ENCODE data around the gene GCH1. TPM values are rescaled to one million over a fixed set of nuclear protein-coding genes. Genes with fewer than 3 reads are reported as not detected.
"Not testable (repeated sequence)": the region's sequence is repeated elsewhere in the genome, so short reads cannot be mapped to it uniquely, and the experiment has no call there.

GCH1 gene
- total RNA-seq, 1 donor from 2014 or later: 11.2 TPM

DNA sequence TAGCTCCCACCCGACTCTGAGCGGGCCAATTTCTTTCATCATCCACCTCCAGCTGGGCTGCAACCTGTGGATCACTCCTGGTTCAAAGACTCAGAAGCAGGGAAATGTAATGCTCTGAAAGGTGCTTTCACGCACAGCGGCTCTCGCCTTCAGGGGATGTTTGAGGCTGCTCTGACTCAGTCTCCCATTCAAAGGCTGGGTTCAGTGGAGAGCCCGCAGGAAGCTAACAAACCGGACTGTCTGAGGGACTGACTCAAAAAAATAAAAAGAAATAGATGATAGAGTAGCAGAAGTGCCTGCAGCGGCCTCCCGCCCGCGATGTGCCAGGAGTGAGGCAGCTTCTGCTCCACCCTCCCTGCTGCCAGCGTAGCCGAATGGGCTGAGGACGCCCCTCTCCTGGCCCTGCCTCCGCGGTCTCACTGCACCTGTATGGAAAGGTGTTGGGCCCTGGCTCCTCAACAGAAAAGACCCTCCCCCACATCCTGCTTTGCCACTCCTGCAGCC, 98.0 kb downstream of the GCH1 start:
- no peak overlapping the region for H3K27ac Mint-ChIP-seq (ENCODE audit: unreplicated experiment)

DNA sequence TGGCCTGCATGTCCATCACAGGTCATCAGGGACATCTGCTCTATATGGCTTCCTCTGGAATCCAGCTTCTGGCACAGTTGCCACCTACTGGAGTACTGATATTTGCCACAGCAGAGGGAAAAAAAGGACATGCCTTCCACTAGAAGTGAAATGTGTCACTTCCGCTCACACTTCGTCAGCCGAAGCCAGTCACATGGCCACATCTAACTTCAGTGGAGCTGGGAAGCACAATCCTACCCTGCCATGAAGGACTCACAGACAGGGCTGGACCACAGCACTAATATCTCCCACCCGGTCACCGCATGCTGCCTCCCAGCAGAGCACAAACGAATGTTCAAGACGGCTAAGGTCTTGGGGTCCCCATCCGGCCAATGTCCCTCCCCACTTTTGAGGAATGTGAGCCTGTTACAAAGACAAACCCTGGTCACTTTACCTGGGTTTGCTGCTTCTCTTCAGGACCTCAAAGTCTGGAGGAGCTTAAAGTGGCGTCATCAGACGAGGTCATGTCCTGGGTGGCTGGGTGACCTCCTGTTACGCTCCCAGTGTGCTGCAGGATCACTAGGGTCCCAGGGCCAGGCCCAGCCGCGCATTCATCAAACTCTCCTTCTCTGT, 98.6 kb downstream of the GCH1 start:
- no peak for DNase-seq (ENCODE audit: low spot score)
- H3K9me3 Mint-ChIP-seq (ENCODE audit: unreplicated experiment): no peaks in the 10 kb centered on the region
- TF ChIP-seq, protein P1, sequence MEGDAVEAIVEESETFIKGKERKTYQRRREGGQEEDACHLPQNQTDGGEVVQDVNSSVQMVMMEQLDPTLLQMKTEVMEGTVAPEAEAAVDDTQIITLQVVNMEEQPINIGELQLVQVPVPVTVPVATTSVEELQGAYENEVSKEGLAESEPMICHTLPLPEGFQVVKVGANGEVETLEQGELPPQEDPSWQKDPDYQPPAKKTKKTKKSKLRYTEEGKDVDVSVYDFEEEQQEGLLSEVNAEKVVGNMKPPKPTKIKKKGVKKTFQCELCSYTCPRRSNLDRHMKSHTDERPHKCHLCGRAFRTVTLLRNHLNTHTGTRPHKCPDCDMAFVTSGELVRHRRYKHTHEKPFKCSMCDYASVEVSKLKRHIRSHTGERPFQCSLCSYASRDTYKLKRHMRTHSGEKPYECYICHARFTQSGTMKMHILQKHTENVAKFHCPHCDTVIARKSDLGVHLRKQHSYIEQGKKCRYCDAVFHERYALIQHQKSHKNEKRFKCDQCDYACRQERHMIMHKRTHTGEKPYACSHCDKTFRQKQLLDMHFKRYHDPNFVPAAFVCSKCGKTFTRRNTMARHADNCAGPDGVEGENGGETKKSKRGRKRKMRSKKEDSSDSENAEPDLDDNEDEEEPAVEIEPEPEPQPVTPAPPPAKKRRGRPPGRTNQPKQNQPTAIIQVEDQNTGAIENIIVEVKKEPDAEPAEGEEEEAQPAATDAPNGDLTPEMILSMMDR (IDR thresholded peaks at IDR 0.05; ENCODE audit: unreplicated experiment): no peak
- no peak overlapping the region for H3K27ac Mint-ChIP-seq (ENCODE audit: unreplicated experiment)
- no peaks in the 10 kb centered on the region for H3K36me3 Mint-ChIP-seq (ENCODE audit: low read depth, unreplicated experiment)
- H3K4me1 Mint-ChIP-seq (ENCODE audit: unreplicated experiment): peaks cover 3% of the 10 kb centered on the region
- peaks cover 1% of the 10 kb centered on the region for H3K27me3 Mint-ChIP-seq (ENCODE audit: unreplicated experiment)
- no peak overlapping the region for H3K4me3 Mint-ChIP-seq (ENCODE audit: unreplicated experiment)

More for the DNA sequence above, 98.0 kb downstream of the GCH1 start:
- TF ChIP-seq, protein P1 (IDR thresholded peaks at IDR 0.05; ENCODE audit: unreplicated experiment): no peak
- no peaks in the 10 kb centered on the region for H3K36me3 Mint-ChIP-seq (ENCODE audit: low read depth, unreplicated experiment)
- no peak for DNase-seq (ENCODE audit: low spot score)
- H3K27me3 Mint-ChIP-seq (ENCODE audit: unreplicated experiment): peaks cover 1% of the 10 kb centered on the region
- H3K4me3 Mint-ChIP-seq (ENCODE audit: unreplicated experiment): no peak overlapping the region
- no peaks in the 10 kb centered on the region for H3K9me3 Mint-ChIP-seq (ENCODE audit: unreplicated experiment)
- peaks cover 3% of the 10 kb centered on the region for H3K4me1 Mint-ChIP-seq (ENCODE audit: unreplicated experiment)

DNA sequence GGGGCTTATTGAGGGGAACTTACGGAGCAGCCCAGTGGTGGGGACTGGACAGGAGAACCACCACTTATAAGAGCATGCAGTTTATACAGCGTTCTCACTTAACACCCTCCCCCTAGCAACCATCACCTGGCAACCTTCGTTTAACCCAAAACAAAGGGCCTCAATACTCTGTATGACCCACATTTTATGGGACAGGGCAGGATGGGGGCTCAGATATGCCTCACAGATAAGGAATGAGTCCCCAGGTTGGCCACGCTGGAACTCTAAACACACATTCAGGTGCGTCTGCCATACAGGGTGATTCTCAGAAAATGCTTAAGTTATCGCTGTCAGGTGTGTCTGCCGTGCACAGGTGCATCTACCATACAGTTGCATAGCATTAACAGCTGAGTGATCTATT, 99.2 kb downstream of the GCH1 start:
- Mint-ChIP-seq H3K4me3 (ENCODE audit: unreplicated experiment) (no peak overlapping the region), H3K36me3 (ENCODE audit: low read depth, unreplicated experiment) (no peaks in the 10 kb centered on the region), H3K27me3 (ENCODE audit: unreplicated experiment) (peaks cover 1% of the 10 kb centered on the region), H3K4me1 (ENCODE audit: unreplicated experiment) (peaks cover 3% of the 10 kb centered on the region), H3K9me3 (ENCODE audit: unreplicated experiment) (no peaks in the 10 kb centered on the region), H3K27ac (ENCODE audit: unreplicated experiment) (no peak overlapping the region)
- TF ChIP-seq, protein P1 (IDR thresholded peaks at IDR 0.05; ENCODE audit: unreplicated experiment): no peak
- DNase-seq (ENCODE audit: low spot score): no peak

DNA sequence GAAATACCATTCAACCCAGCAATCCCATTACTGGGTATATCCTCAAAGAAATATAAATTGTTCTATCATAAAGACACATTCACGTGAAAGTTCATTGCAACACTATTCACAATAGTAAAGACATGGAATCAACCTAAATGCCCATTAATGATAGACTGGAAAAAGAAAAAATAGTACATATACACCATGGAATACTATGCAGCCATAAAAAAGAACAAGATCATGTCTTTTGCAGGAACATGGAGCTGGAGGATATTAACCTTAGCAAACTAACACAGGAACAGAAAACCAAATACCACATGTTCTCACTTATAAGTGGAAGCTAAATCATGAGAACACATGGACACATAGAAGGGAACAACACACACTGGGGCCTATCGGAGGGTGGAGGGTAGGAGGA, 101.1 kb downstream of the GCH1 start:
- not testable (repeated sequence) for H3K27ac Mint-ChIP-seq (ENCODE audit: unreplicated experiment); H3K36me3 Mint-ChIP-seq (ENCODE audit: low read depth, unreplicated experiment); H3K4me3 Mint-ChIP-seq (ENCODE audit: unreplicated experiment); DNase-seq (ENCODE audit: low spot score); H3K27me3 Mint-ChIP-seq (ENCODE audit: unreplicated experiment); H3K4me1 Mint-ChIP-seq (ENCODE audit: unreplicated experiment); H3K9me3 Mint-ChIP-seq (ENCODE audit: unreplicated experiment)

DNA sequence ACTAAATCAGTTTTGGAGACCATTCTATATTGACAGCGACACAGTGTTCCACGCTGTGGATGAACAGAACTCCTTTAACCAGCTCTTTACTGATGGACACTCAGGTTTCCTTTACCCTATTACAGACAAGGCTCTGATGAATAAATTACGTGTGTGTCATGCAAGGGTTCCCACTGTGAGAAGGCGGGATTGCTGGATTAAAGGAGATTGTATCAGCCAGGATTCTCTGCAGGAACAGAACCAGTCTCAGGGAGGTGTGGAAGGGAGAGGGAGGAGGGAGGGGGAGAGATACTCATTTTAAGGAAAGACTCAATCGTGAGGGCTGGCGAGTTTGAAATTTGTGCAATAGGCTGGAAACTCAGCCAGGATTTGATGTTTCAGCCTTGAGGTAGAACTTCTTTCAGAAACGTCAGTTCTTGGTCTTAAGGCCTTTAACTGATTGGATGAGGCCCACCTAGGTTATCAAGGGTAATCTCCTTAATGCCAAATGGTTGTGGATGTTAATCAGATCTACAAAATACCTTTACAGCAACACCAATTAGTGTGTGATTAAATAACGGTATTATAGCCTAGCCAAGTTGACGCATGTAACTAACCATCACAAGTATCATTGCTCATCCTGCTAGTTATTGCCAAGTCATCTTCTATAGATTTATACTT, 104.0 kb downstream of the GCH1 start:
- no peak overlapping the region for H3K27ac Mint-ChIP-seq (ENCODE audit: unreplicated experiment)
- TF ChIP-seq, protein P1 (IDR thresholded peaks at IDR 0.05; ENCODE audit: unreplicated experiment): no peak
- H3K27me3 Mint-ChIP-seq (ENCODE audit: unreplicated experiment): no peaks in the 10 kb centered on the region
- no peak overlapping the region for H3K4me3 Mint-ChIP-seq (ENCODE audit: unreplicated experiment)
- no peaks in the 10 kb centered on the region for H3K36me3 Mint-ChIP-seq (ENCODE audit: low read depth, unreplicated experiment)
- peaks cover 3% of the 10 kb centered on the region for H3K4me1 Mint-ChIP-seq (ENCODE audit: unreplicated experiment)
- no peak for DNase-seq (ENCODE audit: low spot score)
- no peaks in the 10 kb centered on the region for H3K9me3 Mint-ChIP-seq (ENCODE audit: unreplicated experiment)

All from endothelial cell (in vitro differentiated cells).